Fibroblast of mammary gland (primary cell): ENCODE results near the gene KSR1.

Experiments used
- DNase-seq: peaks from one replicate; pipeline ENCODE4 v3.0.0-alpha.2; 2010; ENCODE audit warnings: low read depth
- H3K4me3 ChIP-seq: 2 replicates; pipeline ENCODE4 v1.5.1; 2011; ENCODE audit warnings: low read depth, mild to moderate bottlenecking, low read length, moderate library complexity; ENCODE audit not compliant: control insufficient read depth
- CTCF ChIP-seq: conservative IDR thresholded peaks from 2 replicates; pipeline ENCODE4 v1.5.1; 2011; ENCODE audit warnings: low read depth, low read length, inconsistent platforms; ENCODE audit not compliant: control insufficient read depth, insufficient read depth

The KSR1 gene

GRCh38 chr17:27559506-27560481 lies 103.5 kb downstream of the KSR1 start:
- TF ChIP-seq CTCF = peak; percentile 24
- peak; percentile 90 for DNase-seq
- peak overlapping the region; percentile 17 for H3K4me3 ChIP-seq

GRCh38 chr17:27560668-27561067 lies 104.4 kb downstream of the KSR1 start:
- TF ChIP-seq CTCF = no peak
- no peak for DNase-seq
- peak overlapping the region; percentile 17 for H3K4me3 ChIP-seq

DNA sequence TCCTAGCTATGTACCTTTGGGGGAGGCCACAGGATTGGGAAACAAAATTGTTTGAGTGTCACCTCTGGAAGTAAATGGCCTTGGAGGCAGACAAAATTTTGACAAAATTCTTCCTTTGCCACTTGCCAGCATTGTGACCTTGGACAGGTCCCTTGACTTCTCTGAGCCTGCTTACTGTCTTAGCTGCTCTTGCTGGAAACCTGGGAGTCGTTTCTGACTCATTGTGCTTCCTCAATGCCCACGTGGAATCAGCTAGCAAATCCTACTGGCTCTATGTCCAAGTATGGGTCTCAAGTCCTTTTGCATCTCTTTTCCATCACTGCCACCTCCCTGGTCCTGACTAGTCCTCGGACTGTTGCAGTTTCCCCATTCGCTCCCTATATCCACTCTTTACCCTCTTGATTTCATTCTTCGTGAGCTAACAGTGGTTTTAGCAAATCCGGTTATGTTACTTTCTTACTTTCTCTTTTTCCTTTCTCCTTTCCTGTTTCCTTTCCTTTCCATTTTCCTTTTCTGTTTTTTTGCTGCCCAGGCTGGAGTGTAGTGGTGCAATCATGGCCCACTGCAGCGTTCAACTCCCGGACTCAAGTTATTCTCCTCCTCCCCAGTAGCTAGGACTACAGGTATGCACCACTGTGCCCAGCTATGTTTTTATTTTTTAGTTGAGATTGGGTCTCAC lies 106.7 kb downstream of the KSR1 start:
- no peak for TF ChIP-seq CTCF
- DNase-seq = no peak
- no peak overlapping the region for H3K4me3 ChIP-seq

DNA sequence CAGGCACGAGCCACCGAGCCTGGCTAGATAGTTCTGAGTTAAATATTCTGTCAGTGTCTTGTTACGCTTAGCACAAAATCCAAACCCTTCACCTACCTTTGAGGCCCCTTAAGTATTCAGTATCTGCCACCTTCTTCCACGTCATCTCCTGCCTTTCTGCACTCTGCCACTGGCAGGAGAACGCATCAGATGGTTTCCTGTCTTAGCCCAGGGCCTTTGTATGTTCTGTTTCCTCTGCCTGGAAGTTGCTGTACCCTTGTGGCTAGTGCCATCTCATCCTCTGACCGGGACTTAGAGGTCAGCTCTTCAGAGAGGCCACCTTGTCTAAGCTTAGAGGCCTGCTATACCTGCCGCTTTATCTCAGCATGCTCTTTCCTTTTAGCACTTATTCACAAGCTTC lies 107.3 kb downstream of the KSR1 start:
- no peak for TF ChIP-seq CTCF
- DNase-seq = no peak
- H3K4me3 ChIP-seq = no peak overlapping the region

DNA sequence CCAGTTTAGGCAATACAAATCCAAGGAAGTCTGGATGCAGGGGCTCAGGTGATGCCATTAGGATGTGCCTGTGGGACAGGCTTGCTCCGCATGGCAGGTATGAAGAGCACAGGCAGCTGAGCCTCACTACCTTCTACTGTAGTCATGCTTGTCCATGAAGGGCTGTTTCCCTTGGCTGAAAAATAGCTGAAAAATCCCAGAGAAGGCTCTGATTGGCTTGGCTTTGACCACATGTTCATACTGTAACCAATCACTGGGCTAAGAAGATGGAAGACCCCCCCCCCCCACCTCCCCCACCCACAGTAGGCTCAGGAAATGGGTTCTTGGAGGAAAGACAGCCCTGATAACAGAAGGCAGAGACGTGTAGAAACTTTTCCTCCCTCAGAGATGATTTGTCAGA lies 108.2 kb downstream of the KSR1 start:
- TF ChIP-seq CTCF = no peak
- H3K4me3 ChIP-seq = no peak overlapping the region
- no peak for DNase-seq

DNA sequence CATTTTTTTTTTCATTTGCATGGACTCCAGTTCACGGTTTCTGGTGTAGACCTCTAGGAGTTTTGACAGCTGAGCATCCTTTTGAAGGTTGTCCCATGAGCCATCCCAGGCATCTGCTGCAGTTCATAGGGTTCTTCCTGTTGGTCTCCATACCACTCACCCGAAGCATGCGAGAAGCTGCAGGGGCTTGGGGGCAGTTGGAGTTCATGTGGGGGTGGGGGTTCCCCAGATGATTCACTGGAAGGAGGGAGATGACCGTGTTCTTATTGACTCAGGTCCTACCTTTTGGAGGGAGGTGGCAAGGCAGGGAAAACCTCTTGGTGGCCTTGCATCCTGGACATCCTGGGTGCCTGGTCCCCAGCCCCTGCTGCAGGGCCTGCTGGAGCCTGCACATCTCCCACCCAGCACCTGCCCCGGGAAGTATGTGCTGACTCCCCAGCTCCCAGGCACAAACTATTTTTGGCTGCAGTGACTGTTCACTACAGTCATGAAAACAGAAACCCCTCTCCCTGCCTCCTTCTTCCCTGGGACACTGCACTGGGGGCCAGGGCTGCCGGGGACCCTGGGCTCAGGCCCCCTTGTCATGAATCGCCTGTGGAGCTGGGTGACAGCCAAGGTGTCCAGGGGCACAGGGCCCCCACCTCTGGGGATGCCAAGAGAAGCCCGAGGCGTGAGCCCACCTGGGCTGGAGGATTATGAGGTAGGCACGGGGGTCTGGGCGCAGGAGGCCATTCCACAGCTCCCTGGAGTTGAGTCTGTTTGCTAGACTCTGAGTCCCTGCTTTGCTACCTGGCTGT lies 109.8 kb downstream of the KSR1 start:
- H3K4me3 ChIP-seq = no peak overlapping the region
- no peak for DNase-seq
- no peak for TF ChIP-seq CTCF
